Measurements from ENCODE around the gene RGS5. TPM values are rescaled to one million over a fixed set of nuclear protein-coding genes. Genes with fewer than 3 reads are reported as not detected.

The RGS5 gene
- total and polyA plus RNA-seq, 12 donors: 56.5 to 660 (median 183) TPM

DNA sequence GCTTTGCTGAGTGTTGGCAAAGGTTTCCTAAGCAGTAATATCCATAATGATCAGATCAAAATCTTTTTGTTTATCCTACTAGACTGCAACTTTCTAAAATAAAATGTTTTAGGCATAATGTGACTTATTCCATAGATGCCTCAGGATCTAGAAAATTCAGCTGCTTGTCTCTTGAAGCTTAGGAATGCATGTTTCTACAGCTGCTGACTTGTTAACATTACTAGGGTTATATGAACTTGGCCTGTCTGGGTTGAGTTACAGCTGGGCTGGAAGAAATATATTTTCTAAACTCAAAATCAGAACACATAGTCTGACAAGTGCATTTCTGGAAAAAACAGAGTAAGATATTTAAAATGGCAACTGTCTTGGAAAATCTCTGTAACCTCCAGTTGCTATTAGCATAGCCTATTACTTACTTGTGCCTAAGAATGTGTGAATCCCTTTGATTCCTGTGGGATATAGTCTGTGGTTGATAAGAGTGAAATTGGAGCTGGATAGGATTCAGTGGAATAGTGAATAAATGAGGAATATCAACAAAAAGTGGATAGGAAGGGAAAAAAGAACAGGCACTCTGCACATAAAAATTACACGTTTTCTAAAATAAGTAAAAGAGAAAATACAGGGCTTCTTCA, 72.4 kb downstream of the RGS5 start:
- H3K36me3 ChIP-seq (replicated peaks in 1 of 2): no peaks in the 10 kb centered on the region
- TF ChIP-seq, protein P1, sequence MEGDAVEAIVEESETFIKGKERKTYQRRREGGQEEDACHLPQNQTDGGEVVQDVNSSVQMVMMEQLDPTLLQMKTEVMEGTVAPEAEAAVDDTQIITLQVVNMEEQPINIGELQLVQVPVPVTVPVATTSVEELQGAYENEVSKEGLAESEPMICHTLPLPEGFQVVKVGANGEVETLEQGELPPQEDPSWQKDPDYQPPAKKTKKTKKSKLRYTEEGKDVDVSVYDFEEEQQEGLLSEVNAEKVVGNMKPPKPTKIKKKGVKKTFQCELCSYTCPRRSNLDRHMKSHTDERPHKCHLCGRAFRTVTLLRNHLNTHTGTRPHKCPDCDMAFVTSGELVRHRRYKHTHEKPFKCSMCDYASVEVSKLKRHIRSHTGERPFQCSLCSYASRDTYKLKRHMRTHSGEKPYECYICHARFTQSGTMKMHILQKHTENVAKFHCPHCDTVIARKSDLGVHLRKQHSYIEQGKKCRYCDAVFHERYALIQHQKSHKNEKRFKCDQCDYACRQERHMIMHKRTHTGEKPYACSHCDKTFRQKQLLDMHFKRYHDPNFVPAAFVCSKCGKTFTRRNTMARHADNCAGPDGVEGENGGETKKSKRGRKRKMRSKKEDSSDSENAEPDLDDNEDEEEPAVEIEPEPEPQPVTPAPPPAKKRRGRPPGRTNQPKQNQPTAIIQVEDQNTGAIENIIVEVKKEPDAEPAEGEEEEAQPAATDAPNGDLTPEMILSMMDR (IDR thresholded peaks at IDR 0.05): no peak
- TF ChIP-seq POLR2A (IDR thresholded peaks at IDR 0.05): no peak
- H3K9me3 ChIP-seq (replicated peaks in 1 of 3): no peaks in the 10 kb centered on the region
- intact Hi-C loops (cut with DNase I): no loop called here
- H3K27ac ChIP-seq: no peak overlapping the region
- 52 to 76% (median 61%) methylated on average over 1 of the region's 1 CpG for WGBS, 4 donors
- H3K4me3 ChIP-seq: no peak overlapping the region
- H3K27me3 ChIP-seq: no peaks in the 10 kb centered on the region
- no peaks in the 10 kb centered on the region for H3K4me1 ChIP-seq (replicated peaks in 1 of 2)
- DNase-seq: no peak

DNA sequence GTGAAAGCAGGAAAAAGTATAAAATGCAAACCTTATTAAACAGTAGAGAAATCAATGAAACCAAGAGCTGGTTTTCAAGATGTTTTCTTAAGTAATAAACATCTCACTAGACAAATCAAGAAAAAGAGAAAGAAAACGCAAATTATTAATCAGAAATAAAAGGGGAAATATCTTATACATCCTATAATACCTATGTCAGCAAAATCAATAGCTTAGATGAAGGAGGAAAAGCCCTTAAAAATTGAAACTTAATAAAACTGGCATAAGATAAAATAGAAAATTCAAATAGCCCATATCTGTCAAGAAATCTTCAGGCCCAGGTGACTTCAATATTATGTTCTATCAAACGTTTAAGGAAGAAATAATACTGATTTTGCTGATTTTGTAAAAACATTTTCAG, 74.4 kb downstream of the RGS5 start:
- TF ChIP-seq, protein P1 (IDR thresholded peaks at IDR 0.05): no peak
- TF ChIP-seq POLR2A (IDR thresholded peaks at IDR 0.05): no peak
- no peaks in the 10 kb centered on the region for H3K36me3 ChIP-seq (replicated peaks in 1 of 2)
- WGBS, 4 donors: 75 to 93% (median 81%) methylated on average over 2 of the region's 2 CpGs

GRCh38 chr1:163124812-163125211, 77.9 kb downstream of the RGS5 start:
- Histone ChIP-seq H3K27ac (no peak overlapping the region), H3K4me3 (no peak overlapping the region), H3K27me3 (no peaks in the 10 kb centered on the region), H3K36me3 (replicated peaks in 1 of 2) (no peaks in the 10 kb centered on the region), H3K4me1 (replicated peaks in 1 of 2) (no peaks in the 10 kb centered on the region), H3K9me3 (replicated peaks in 1 of 3) (no peaks in the 10 kb centered on the region)
- 72 to 81% (median 74%) methylated on average over 4 of the region's 4 CpGs for WGBS, 4 donors
- TF ChIP-seq POLR2A (IDR thresholded peaks at IDR 0.05): no peak
- TF ChIP-seq, protein P1 (IDR thresholded peaks at IDR 0.05): no peak
- intact Hi-C loops (cut with DNase I): no loop called here
- no peak for DNase-seq

More for the DNA sequence above, 74.4 kb downstream of the RGS5 start:
- Histone ChIP-seq H3K27ac (no peak overlapping the region), H3K9me3 (replicated peaks in 1 of 3) (no peaks in the 10 kb centered on the region), H3K4me3 (no peak overlapping the region), H3K4me1 (replicated peaks in 1 of 2) (no peaks in the 10 kb centered on the region), H3K27me3 (no peaks in the 10 kb centered on the region)
- intact Hi-C loops (cut with DNase I): no loop called here
- DNase-seq: no peak

DNA sequence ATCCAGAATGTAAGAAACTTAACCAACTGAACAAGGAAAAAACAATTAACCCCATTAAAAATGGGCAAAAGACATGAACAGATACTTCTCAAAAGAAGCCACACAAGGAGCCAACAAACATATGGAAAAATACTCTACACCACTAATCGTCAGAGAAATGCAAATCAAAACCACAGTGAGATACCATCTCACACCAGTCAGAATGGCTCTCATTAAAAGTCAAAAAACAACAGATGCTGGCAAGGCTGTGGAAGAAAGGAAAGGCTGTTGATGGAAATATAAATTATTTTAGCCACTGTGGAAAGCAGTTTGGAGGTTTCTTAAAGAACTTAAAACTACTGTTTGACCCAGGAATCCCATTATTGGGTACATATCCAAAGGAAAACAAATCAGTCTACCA, 82.3 kb downstream of the RGS5 start:
- intact Hi-C loops (cut with DNase I): no loop called here
- Histone ChIP-seq H3K27me3 (no peaks in the 10 kb centered on the region), H3K9me3 (replicated peaks in 1 of 3) (no peaks in the 10 kb centered on the region), H3K27ac (no peak overlapping the region), H3K36me3 (replicated peaks in 1 of 2) (no peaks in the 10 kb centered on the region), H3K4me1 (replicated peaks in 1 of 2) (no peaks in the 10 kb centered on the region), H3K4me3 (no peak overlapping the region)
- no peak for TF ChIP-seq POLR2A (IDR thresholded peaks at IDR 0.05)
- TF ChIP-seq, protein P1 (IDR thresholded peaks at IDR 0.05): no peak
- WGBS, 4 donors: 58 to 65% (median 61%) methylated on average over 1 of the region's 1 CpG
- no peak for DNase-seq
